Measurements from ENCODE around the gene DMP1. TPM values are rescaled to one million over a fixed set of nuclear protein-coding genes. Genes with fewer than 3 reads are reported as not detected.

The DMP1 gene
- total RNA-seq, 2 experiments from 2014 or later = not detected

GRCh38 chr4:87614292-87614890, 35.7 kb upstream of the DMP1 start:
- TF ChIP-seq, protein P1, sequence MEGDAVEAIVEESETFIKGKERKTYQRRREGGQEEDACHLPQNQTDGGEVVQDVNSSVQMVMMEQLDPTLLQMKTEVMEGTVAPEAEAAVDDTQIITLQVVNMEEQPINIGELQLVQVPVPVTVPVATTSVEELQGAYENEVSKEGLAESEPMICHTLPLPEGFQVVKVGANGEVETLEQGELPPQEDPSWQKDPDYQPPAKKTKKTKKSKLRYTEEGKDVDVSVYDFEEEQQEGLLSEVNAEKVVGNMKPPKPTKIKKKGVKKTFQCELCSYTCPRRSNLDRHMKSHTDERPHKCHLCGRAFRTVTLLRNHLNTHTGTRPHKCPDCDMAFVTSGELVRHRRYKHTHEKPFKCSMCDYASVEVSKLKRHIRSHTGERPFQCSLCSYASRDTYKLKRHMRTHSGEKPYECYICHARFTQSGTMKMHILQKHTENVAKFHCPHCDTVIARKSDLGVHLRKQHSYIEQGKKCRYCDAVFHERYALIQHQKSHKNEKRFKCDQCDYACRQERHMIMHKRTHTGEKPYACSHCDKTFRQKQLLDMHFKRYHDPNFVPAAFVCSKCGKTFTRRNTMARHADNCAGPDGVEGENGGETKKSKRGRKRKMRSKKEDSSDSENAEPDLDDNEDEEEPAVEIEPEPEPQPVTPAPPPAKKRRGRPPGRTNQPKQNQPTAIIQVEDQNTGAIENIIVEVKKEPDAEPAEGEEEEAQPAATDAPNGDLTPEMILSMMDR (IDR thresholded peaks at IDR 0.05) = no peak
- POLR2A ChIA-PET = no interaction called here
- CTCF ChIA-PET = no interaction called here
- Histone ChIP-seq H3K27me3 (ENCODE audit: control insufficient read depth in 1 of 2, insufficient read depth in 2 of 2, low read length in 2 of 2) (peaks cover 2 to 7% of the 10 kb centered on the region in 2 experiments), H3K4me3 (ENCODE audit: low read length) (no peak overlapping the region), H3K9me3 (ENCODE audit: control insufficient read depth in 1 of 2, insufficient read depth in 1 of 2, low read length in 2 of 2) (no peaks in the 10 kb centered on the region), H3K36me3 (ENCODE audit: insufficient read depth, low read length) (no peaks in the 10 kb centered on the region), H3K4me1 (ENCODE audit: insufficient read depth, low read length) (no peaks in the 10 kb centered on the region), H3K27ac (ENCODE audit: low read depth in 1 of 2, low read length in 2 of 2) (no peak overlapping the region)
- Mint-ChIP-seq H3K36me3 (ENCODE audit: low read depth) (no peaks in the 10 kb centered on the region), H3K27ac (no peak overlapping the region), H3K4me1 (ENCODE audit: low read depth) (no peaks in the 10 kb centered on the region), H3K27me3 (peaks cover 4% of the 10 kb centered on the region), H3K9me3 (no peaks in the 10 kb centered on the region), H3K4me3 (no peak overlapping the region)
- intact Hi-C loops (cut with DNase I, micrococcal nuclease) = no loop called here
- no peak for ATAC-seq (ENCODE audit: poor library complexity)
- no peak for DNase-seq

DNA sequence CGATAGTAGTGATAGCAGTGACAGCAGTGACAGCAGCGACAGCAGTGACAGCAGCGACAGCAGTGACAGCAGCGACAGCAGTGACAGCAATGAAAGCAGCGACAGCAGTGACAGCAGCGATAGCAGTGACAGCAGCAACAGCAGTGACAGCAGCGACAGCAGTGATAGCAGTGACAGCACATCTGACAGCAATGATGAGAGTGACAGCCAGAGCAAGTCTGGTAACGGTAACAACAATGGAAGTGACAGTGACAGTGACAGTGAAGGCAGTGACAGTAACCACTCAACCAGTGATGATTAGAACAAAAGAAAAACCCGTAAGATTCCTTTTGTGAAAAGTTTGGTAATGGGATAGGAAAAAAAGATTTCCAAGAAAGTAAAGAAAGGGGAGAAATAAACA, 33.8 kb upstream of the DMP1 start:
- CTCF ChIA-PET = no interaction called here
- no peak overlapping the region for H3K4me3 Mint-ChIP-seq
- TF ChIP-seq, protein P1 (IDR thresholded peaks at IDR 0.05) = no peak
- H3K9me3 Mint-ChIP-seq = no peaks in the 10 kb centered on the region
- no peaks in the 10 kb centered on the region for H3K9me3 ChIP-seq (ENCODE audit: control insufficient read depth in 1 of 2, insufficient read depth in 1 of 2, low read length in 2 of 2)
- no peaks in the 10 kb centered on the region for H3K4me1 Mint-ChIP-seq (ENCODE audit: low read depth)
- H3K27ac Mint-ChIP-seq = no peak overlapping the region
- H3K27ac ChIP-seq (ENCODE audit: low read depth in 1 of 2, low read length in 2 of 2) = no peak overlapping the region
- H3K4me1 ChIP-seq (ENCODE audit: insufficient read depth, low read length) = no peaks in the 10 kb centered on the region
- DNase-seq (no peak), ATAC-seq (ENCODE audit: poor library complexity) (no peak)
- POLR2A ChIA-PET = no interaction called here
- H3K27me3 Mint-ChIP-seq = peaks cover 12% of the 10 kb centered on the region
- intact Hi-C loops (cut with DNase I, micrococcal nuclease) = no loop called here
- H3K27me3 ChIP-seq (ENCODE audit: control insufficient read depth in 1 of 2, insufficient read depth in 2 of 2, low read length in 2 of 2) = peaks cover 0 to 2% of the 10 kb centered on the region in 2 experiments
- no peaks in the 10 kb centered on the region for H3K36me3 Mint-ChIP-seq (ENCODE audit: low read depth)
- H3K4me3 ChIP-seq (ENCODE audit: low read length) = no peak overlapping the region
- H3K36me3 ChIP-seq (ENCODE audit: insufficient read depth, low read length) = no peaks in the 10 kb centered on the region

DNA sequence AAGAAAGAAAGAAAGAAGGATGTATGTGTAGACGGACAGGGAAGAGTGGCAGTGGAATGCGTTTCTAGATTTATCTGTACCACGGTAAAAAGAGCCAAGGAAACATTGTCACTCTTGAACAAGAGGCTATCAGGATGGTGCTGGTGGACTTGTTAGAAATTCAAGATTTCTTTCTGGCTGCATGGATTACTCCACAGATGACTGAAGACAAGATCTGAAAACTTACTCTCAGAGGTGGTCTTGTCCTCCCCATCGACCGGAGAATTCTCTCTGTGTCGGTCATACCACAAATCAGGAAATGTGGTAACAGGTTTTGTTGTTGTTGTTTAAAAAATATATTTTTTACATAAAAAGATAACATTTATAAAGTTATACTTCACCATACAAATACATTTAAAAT, 30.0 kb upstream of the DMP1 start:
- Histone ChIP-seq H3K36me3 (ENCODE audit: insufficient read depth, low read length) (no peaks in the 10 kb centered on the region), H3K27ac (ENCODE audit: low read depth in 1 of 2, low read length in 2 of 2) (no peak overlapping the region), H3K27me3 (ENCODE audit: control insufficient read depth in 1 of 2, insufficient read depth in 2 of 2, low read length in 2 of 2) (no peaks in the 10 kb centered on the region), H3K9me3 (ENCODE audit: control insufficient read depth in 1 of 2, insufficient read depth in 1 of 2, low read length in 2 of 2) (no peaks in the 10 kb centered on the region), H3K4me1 (ENCODE audit: insufficient read depth, low read length) (no peaks in the 10 kb centered on the region), H3K4me3 (ENCODE audit: low read length) (no peak overlapping the region)
- TF ChIP-seq, protein P1 (IDR thresholded peaks at IDR 0.05) = no peak
- Mint-ChIP-seq H3K4me1 (ENCODE audit: low read depth) (no peaks in the 10 kb centered on the region), H3K9me3 (no peaks in the 10 kb centered on the region), H3K27ac (no peak overlapping the region), H3K27me3 (peaks cover 9% of the 10 kb centered on the region), H3K4me3 (no peak overlapping the region), H3K36me3 (ENCODE audit: low read depth) (no peaks in the 10 kb centered on the region)
- no peak for DNase-seq
- ATAC-seq (ENCODE audit: poor library complexity) = no peak
- POLR2A ChIA-PET = no interaction called here
- CTCF ChIA-PET = no interaction called here
- intact Hi-C loops (cut with DNase I, micrococcal nuclease) = no loop called here
